ENCODE measurements around the gene RAB1A. TPM values are rescaled to one million over a fixed set of nuclear protein-coding genes. Genes with fewer than 3 reads are reported as not detected.
"Not testable (repeated sequence)": the region's sequence is repeated elsewhere in the genome, so short reads cannot be mapped to it uniquely, and the experiment has no call there.

Gene RAB1A
- total and polyA plus RNA-seq, 10 of the 15 experiments (the other 5 are each of a cell fraction or from before 2014, with no cell fraction given): 48.9 to 171 (median 83.4) TPM

- FAIRE-seq; H3K4me3 ChIP-seq; H3K9ac ChIP-seq (ENCODE audit: control insufficient read depth, insufficient read depth, low read length); H3K79me2 ChIP-seq (ENCODE audit: control insufficient read depth, insufficient read depth, low read length); intact Hi-C loops (cut with micrococcal nuclease; ENCODE audit: unreplicated experiment); H2AFZ ChIP-seq (ENCODE audit: control insufficient read depth, low read depth, low read length); in situ Hi-C loops (cut with MboI); H3K4me1 ChIP-seq (ENCODE audit: control insufficient read depth, insufficient read depth, low read length); DNase-seq (ENCODE audit: low read depth, low spot score); H3K27ac ChIP-seq (ENCODE audit: control insufficient read depth, insufficient read depth); ATAC-seq; H4K20me1 ChIP-seq (ENCODE audit: control insufficient read depth, insufficient read depth); H3K27me3 ChIP-seq (replicated peaks in 1 of 2; ENCODE audit: control insufficient read depth in 2 of 2, insufficient read depth in 2 of 2, low read length in 1 of 2); H3K36me3 ChIP-seq (ENCODE audit: control insufficient read depth in 2 of 2, insufficient read depth in 2 of 2, low read length in 1 of 2); H3K4me2 ChIP-seq (ENCODE audit: control insufficient read depth, insufficient read depth); H3K9me3 ChIP-seq (replicated peaks; ENCODE audit: control insufficient read depth, insufficient read depth, low read length); BruUV-seq (replicated peaks): not testable (repeated sequence)
- RAD21 ChIA-PET (ENCODE audit: unreplicated experiment): interaction anchor here (0.7 to 3.0 kb wide), 5 partner anchors 8 to 110 kb away, joined by 3 to 46 read pairs (median 4); no protein-coding TSS in a partner anchor
- CTCF ChIA-PET: interaction anchor here (0.6 to 5.9 kb wide), 19 partner anchors 8 to 1220 kb away, joined by 3 to 97 read pairs (median 4); partner anchors contain the start of gene CEP68
- 56% methylated on average over 14 of the region's 14 CpGs for WGBS (ENCODE audit: insufficient coverage, insufficient replicate concordance, low lambda C conversion rate, missing lambda C conversion rate)
- POLR2A ChIA-PET: interaction anchor here (0.6 kb wide), 2 partner anchors 8 to 153 kb away, joined by 3 to 6 read pairs; no protein-coding TSS in a partner anchor
- SMC1A ChIA-PET (ENCODE audit: uncharacterized antibody, unreplicated experiment): interaction anchor here (0.7 to 2.6 kb wide), 6 partner anchors 15 to 106 kb away, joined by 3 to 21 read pairs (median 3); partner anchors contain the start of gene RAB1A
Observed at GRCh38 chr2:65170611-65171477, 40.9 kb upstream of the RAB1A start.

GRCh38 chr2:65169760-65170136, 39.8 kb upstream of the RAB1A start:
- H2AFZ ChIP-seq (ENCODE audit: control insufficient read depth, low read depth, low read length): no peak overlapping the region
- no peaks in the 10 kb centered on the region for H3K79me2 ChIP-seq (ENCODE audit: control insufficient read depth, insufficient read depth, low read length)
- ChIA-PET POLR2A (interaction anchor here (0.6 kb wide), 1 partner anchor 45 kb away, joined by 5 read pairs; no protein-coding TSS in a partner anchor), SMC1A (ENCODE audit: uncharacterized antibody, unreplicated experiment) (interaction anchor here (0.5 to 2.0 kb wide), 11 partner anchors 17 to 252 kb away, joined by 3 to 26 read pairs (median 3); partner anchors contain the start of gene RAB1A), RAD21 (ENCODE audit: unreplicated experiment) (interaction anchor here (0.5 to 3.0 kb wide), 9 partner anchors 9 to 404 kb away, joined by 3 to 46 read pairs (median 3); partner anchors contain the start of genes ACTR2 and RAB1A), CTCF (interaction anchor here (0.8 to 5.9 kb wide), 22 partner anchors 9 to 839 kb away, joined by 3 to 97 read pairs (median 5); partner anchors contain the start of gene CEP68)
- no peak overlapping the region for H3K27ac ChIP-seq (ENCODE audit: control insufficient read depth, insufficient read depth)
- no peak overlapping the region for H3K9ac ChIP-seq (ENCODE audit: control insufficient read depth, insufficient read depth, low read length)
- in situ Hi-C loops (cut with MboI): loop anchor here (10.0 kb wide), 1 partner anchor 105 kb away; no protein-coding TSS in a partner anchor
- DNase-seq (ENCODE audit: low read depth, low spot score) (no peak), ATAC-seq (no peak), FAIRE-seq (no peak)
- H3K4me3 ChIP-seq: no peak overlapping the region
- H4K20me1 ChIP-seq (ENCODE audit: control insufficient read depth, insufficient read depth): no peaks in the 10 kb centered on the region
- H3K4me2 ChIP-seq (ENCODE audit: control insufficient read depth, insufficient read depth): no peak overlapping the region
- H3K4me1 ChIP-seq (ENCODE audit: control insufficient read depth, insufficient read depth, low read length): no peaks in the 10 kb centered on the region; the same call in 1 of the 2 replicates
- intact Hi-C loops (cut with micrococcal nuclease; ENCODE audit: unreplicated experiment): loop anchor here (1.0 kb wide), 1 partner anchor 105 kb away; no protein-coding TSS in a partner anchor
- WGBS (ENCODE audit: insufficient coverage, insufficient replicate concordance, low lambda C conversion rate, missing lambda C conversion rate): 73% methylated on average over 4 of the region's 4 CpGs
- no peaks in the 10 kb centered on the region for H3K36me3 ChIP-seq (ENCODE audit: control insufficient read depth in 2 of 2, insufficient read depth in 2 of 2, low read length in 1 of 2)
- H3K9me3 ChIP-seq (replicated peaks; ENCODE audit: control insufficient read depth, insufficient read depth, low read length): no peaks in the 10 kb centered on the region
- BruUV-seq (replicated peaks): no TSS peak
- no peaks in the 10 kb centered on the region for H3K27me3 ChIP-seq (replicated peaks in 1 of 2; ENCODE audit: control insufficient read depth in 2 of 2, insufficient read depth in 2 of 2, low read length in 1 of 2)
- TF ChIP-seq FOXK2 (IDR thresholded peaks at IDR 0.05) (no peak), MTA3 (IDR thresholded peaks at IDR 0.05; ENCODE audit: borderline replicate concordance, low read length) (no peak), WRNIP1 (IDR thresholded peaks at IDR 0.05; ENCODE audit: borderline replicate concordance, low read depth, low read length) (no peak), ELK1 (IDR thresholded peaks at IDR 0.05; ENCODE audit: low read depth, low read length) (no peak), GABPA (IDR thresholded peaks at IDR 0.05; ENCODE audit: low read depth) (no peak), SIX5 (IDR thresholded peaks at IDR 0.05; ENCODE audit: low read depth, low read length, severe bottlenecking) (no peak), PKNOX1 (IDR thresholded peaks at IDR 0.05) (no peak), ZBTB33 (IDR thresholded peaks at IDR 0.05) (no peak), HDGF (IDR thresholded peaks at IDR 0.05) (no peak)

Measured in GM12878 (cell line).